ENCODE results near the gene CYTH1. TPM values are rescaled to one million over a fixed set of nuclear protein-coding genes. Genes with fewer than 3 reads are reported as not detected.

The CYTH1 gene, protein sequence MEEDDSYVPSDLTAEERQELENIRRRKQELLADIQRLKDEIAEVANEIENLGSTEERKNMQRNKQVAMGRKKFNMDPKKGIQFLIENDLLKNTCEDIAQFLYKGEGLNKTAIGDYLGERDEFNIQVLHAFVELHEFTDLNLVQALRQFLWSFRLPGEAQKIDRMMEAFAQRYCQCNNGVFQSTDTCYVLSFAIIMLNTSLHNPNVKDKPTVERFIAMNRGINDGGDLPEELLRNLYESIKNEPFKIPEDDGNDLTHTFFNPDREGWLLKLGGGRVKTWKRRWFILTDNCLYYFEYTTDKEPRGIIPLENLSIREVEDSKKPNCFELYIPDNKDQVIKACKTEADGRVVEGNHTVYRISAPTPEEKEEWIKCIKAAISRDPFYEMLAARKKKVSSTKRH
- 10 to 100 TPM; 55.9 to 99.3 (median 82.8) TPM for total RNA-seq

DNA sequence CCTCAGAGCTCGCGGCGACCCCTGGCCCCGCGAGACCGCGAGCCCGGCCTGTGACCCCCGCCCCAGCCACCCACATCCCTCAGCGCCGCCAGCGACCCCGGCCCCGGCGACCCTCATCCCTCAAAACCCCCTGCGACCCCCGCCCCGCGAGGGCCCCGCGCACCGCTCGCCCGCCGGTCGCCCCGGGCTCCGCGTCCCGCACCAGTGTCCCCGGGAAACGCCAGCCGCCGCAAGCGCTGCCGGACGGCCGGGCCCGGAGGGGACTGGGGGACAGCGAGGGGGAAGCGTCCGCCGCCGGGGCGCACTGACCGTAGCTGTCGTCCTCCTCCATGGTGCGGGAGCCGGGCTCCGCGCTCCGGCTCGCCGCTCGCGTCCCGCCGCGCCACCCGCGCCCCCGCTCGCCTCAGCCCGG is at the start of gene CYTH1:
Gene CYTH1 (minus strand): TSS at position 381 of the 412 bp plus-strand sequence. CDS start 50 bp downstream, at position 331.
- Mint-ChIP-seq H3K9me3 (no peaks in the 10 kb centered on the region), H3K4me3 (peak within 1 kb of the TSS; percentile 90), H3K4me1 (ENCODE audit: low read depth) (peaks cover 57% of the 10 kb centered on the region), H3K36me3 (ENCODE audit: insufficient read depth) (no peaks in the 10 kb centered on the region), H3K27me3 (ENCODE audit: low read depth) (no peaks in the 10 kb centered on the region)
- ATAC-seq (peak in 1 of 2 donors; percentile 16), DNase-seq (no peak)

DNA sequence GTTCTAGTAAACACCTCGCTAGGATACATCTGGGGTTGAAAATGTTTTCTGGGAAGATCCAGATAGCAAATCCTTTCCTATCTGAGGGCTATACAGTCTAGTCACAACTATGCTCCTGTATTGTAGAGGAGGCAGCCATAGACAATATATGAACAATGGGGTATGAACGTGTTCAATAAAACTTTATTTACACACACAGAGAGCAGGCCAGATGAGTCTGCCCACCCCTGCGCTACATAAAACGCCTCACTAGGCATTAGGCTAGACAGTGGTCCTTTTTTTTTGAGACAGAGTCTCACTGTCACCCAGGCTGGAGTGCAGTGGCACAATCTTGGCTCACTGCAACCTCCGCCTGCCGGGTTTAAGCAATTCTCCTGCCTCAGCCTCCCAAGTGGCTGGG is 47.4 kb upstream of the CYTH1 start:
- Mint-ChIP-seq H3K36me3 (ENCODE audit: insufficient read depth) (peaks cover 54% of the 10 kb centered on the region), H3K27me3 (ENCODE audit: low read depth) (no peaks in the 10 kb centered on the region), H3K4me3 (no peak overlapping the region), H3K4me1 (ENCODE audit: low read depth) (peaks cover 19% of the 10 kb centered on the region), H3K9me3 (no peaks in the 10 kb centered on the region)
- no peak for ATAC-seq
- DNase-seq = no peak

DNA sequence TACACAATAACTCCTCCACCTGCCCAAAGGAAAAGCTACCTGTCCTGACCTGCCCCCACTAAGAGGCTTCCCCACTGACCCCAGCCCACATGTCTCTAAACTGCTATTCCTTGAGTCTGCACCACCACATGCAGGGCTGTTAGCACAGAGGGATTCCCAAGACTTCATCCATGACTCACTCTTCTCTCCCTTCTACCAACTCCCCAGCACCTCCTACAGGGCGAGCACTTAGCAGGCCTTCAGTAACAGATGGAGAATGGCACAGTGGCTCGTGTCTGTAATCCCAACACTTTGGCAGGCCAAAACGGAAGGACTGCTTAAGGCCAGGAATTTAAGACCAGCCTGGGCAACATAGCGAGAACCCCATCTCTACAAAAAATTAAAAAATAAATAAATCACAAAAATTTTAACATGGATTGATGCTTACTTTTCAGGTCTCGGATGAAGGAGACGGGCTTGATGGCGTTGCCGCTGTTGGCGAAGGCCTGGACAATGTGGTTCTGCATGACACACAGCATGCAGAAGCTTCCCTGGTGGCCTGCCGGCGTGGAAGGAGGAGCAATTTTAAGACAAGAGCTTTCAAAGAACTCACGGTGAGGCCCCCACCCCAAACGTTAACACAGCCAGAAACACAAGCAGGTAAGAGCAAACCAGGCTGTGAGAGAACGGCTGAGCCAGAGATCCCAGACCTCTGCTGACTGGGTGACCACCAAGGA is 46.6 kb upstream of the CYTH1 start:
- H3K4me3 Mint-ChIP-seq = no peak overlapping the region
- DNase-seq = no peak
- H3K9me3 Mint-ChIP-seq = no peaks in the 10 kb centered on the region
- H3K27me3 Mint-ChIP-seq (ENCODE audit: low read depth) = no peaks in the 10 kb centered on the region
- peak; percentile 61 to 75 for ATAC-seq
- peaks cover 60% of the 10 kb centered on the region for H3K36me3 Mint-ChIP-seq (ENCODE audit: insufficient read depth)
- peaks cover 21% of the 10 kb centered on the region for H3K4me1 Mint-ChIP-seq (ENCODE audit: low read depth)

DNA sequence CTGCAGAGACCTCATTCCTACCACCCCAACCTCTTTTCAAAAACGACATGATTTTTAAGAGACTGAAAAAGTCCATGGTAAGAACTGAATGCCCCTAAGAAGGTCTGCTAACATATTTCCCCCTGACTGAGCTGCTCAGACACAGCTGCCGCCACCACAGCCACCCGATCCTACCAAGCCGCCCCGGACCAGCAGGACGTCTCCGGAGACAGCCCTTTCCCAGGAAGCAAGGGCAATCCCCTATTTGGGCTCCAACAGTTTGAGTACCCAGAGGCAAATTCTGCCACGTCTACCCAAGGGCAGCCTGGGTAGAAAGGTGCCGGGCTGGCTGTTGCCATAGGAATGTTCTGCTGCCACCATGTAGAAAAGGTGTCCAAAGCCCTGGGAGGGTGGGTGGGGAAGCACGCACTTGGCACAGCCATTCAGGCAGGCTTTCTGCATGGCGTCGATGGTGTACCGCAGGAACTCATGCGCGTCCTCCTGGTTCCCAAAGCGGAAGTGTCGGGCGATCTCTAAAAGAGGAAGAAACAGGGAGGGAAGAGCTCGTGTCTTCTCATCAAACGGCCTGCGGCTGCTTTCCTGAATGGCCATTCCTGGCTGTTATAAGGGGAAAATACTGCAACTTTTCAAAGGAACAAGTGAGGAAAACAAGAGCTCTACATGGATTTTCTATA is 44.9 kb upstream of the CYTH1 start:
- DNase-seq = no peak
- H3K36me3 Mint-ChIP-seq (ENCODE audit: insufficient read depth) = peaks cover 63% of the 10 kb centered on the region

DNA sequence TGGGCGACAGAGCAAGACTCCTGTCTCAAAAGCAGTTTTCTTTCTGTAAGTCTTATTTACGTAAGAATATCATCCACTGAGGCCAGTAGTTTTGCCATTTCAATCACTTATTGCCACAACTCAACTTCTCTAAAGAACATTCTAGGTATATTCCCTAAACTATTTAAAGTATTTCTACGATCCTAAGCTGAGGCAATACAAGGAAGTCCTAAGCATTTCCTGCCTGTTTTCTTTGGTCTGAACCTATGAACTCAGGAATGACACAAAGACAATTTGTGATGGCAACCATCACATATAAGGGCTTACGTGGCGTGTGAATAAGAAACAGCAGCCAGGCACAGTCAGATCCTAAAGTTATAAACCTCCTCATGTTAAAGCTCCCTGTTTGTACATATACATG is 44.3 kb upstream of the CYTH1 start:
- peaks cover 66% of the 10 kb centered on the region for H3K36me3 Mint-ChIP-seq (ENCODE audit: insufficient read depth)
- DNase-seq (no peak), ATAC-seq (no peak)
- H3K4me3 Mint-ChIP-seq = no peak overlapping the region
- H3K9me3 Mint-ChIP-seq = no peaks in the 10 kb centered on the region
- H3K27me3 Mint-ChIP-seq (ENCODE audit: low read depth) = no peaks in the 10 kb centered on the region
- peaks cover 31% of the 10 kb centered on the region for H3K4me1 Mint-ChIP-seq (ENCODE audit: low read depth)

More for the DNA sequence above, 44.9 kb upstream of the CYTH1 start:
- Mint-ChIP-seq H3K4me3 (no peak overlapping the region), H3K4me1 (ENCODE audit: low read depth) (peaks cover 29% of the 10 kb centered on the region), H3K27me3 (ENCODE audit: low read depth) (no peaks in the 10 kb centered on the region), H3K9me3 (no peaks in the 10 kb centered on the region)
- no peak for ATAC-seq

DNA sequence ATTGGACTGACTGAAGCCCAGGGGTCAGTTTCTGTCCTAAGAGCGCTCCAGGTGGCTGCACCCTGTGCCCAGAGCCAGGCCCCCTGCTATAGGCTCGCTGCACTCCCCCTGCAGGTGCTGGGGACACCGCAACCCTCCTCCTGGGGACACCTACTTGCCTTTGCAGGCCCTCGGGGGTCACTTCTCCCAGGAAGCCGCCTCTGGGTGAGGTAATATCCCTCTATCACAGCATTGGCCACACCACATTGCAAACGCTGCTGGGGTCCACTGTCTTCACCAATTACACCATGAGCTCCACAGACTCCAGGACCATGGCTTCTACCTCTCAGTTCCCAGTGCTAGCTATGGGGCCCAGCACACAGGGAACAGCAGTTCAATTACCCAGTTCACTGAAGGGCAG is 43.6 kb upstream of the CYTH1 start:
- no peak overlapping the region for H3K4me3 Mint-ChIP-seq
- H3K9me3 Mint-ChIP-seq = no peaks in the 10 kb centered on the region
- H3K36me3 Mint-ChIP-seq (ENCODE audit: insufficient read depth) = peaks cover 71% of the 10 kb centered on the region
- H3K4me1 Mint-ChIP-seq (ENCODE audit: low read depth) = peaks cover 34% of the 10 kb centered on the region
- H3K27me3 Mint-ChIP-seq (ENCODE audit: low read depth) = no peaks in the 10 kb centered on the region
- ATAC-seq (no peak), DNase-seq (no peak)

DNA sequence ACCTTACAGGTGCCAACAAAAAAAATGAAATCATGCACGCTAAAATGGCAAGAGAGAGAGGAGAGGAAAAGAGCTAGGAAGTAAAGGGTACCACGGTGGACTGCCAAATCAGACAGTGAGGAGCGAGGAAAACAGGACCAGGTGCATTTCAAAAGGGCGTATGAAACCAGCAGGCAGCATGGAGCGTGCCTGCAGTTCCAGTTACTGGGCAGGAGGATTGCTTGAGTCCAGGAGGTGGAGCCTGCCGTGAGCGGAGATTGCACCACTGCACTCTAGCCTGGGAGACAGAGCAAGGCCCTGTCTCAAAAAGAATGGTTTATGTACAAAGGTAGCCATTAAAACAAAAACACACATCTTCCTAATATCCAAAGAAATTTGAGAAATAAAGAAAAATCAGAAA is 42.2 kb upstream of the CYTH1 start:
- H3K27me3 Mint-ChIP-seq (ENCODE audit: low read depth) = no peaks in the 10 kb centered on the region
- no peak for DNase-seq
- no peaks in the 10 kb centered on the region for H3K9me3 Mint-ChIP-seq
- peaks cover 74% of the 10 kb centered on the region for H3K36me3 Mint-ChIP-seq (ENCODE audit: insufficient read depth)
- ATAC-seq = no peak
- peaks cover 38% of the 10 kb centered on the region for H3K4me1 Mint-ChIP-seq (ENCODE audit: low read depth)
- H3K4me3 Mint-ChIP-seq = no peak overlapping the region

DNA sequence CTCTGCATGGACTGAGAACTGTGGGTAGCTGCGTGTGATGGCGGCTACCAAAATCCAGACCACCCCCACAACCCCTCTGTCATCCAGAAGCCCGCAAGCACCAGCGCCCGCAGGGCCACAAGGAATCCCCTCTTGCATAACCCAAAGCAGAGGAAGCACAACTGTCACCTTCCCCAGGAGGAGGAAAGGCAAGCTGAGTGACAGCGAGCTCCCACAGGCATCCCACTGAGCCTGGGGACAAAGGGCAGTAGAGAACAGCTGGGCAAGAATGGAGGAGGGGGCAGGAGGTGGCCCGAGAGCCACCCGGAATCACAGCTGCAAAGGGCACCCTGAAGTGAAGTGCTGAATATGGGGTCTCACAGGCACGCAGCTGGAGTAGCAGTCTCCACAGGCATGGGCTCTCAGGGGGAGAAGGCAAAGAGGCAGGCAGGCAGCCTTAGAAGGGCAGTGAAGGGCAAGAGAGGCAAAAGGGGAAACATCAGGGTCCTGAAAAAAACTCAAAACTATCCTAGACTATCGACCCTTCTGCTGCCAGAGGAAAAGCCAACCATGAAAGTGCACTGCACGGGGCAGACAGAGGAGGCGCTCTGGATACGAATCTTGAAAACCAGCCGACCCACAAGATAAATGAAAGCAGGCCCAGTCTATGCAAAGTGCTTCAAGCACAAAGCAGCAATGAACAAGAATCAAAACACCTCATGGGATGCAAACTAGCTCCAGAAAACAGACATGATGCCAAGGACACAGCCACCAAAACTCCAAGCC is 41.4 kb upstream of the CYTH1 start:
- no peak for ATAC-seq
- Mint-ChIP-seq H3K4me1 (ENCODE audit: low read depth) (peaks cover 45% of the 10 kb centered on the region), H3K27me3 (ENCODE audit: low read depth) (no peaks in the 10 kb centered on the region), H3K36me3 (ENCODE audit: insufficient read depth) (peaks cover 77% of the 10 kb centered on the region), H3K4me3 (no peak overlapping the region), H3K9me3 (no peaks in the 10 kb centered on the region)
- DNase-seq = no peak

DNA sequence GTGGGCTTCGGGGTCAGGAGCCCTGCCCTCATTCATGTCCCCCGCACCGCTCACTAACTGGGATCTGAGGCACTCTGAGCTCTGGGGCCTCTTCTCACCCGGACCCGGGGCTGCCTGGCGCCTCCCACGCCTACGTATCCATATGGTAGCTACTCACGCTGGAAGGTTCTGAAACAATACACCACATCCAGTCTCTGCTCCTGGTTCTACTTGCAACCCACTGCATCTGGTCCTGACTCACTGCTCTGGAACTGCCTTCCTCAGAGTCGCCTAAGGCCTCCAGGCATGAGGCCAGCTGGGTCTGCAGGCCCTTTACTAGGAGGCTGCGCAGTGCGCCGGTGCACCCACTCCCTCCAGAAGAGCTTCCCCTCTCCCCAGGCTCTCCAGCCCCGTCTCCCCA is 40.5 kb upstream of the CYTH1 start:
- DNase-seq (no peak), ATAC-seq (no peak)
- H3K4me1 Mint-ChIP-seq (ENCODE audit: low read depth) = peaks cover 47% of the 10 kb centered on the region
- no peaks in the 10 kb centered on the region for H3K9me3 Mint-ChIP-seq
- H3K4me3 Mint-ChIP-seq = no peak overlapping the region
- peaks cover 71% of the 10 kb centered on the region for H3K36me3 Mint-ChIP-seq (ENCODE audit: insufficient read depth)
- H3K27me3 Mint-ChIP-seq (ENCODE audit: low read depth) = no peaks in the 10 kb centered on the region

DNA sequence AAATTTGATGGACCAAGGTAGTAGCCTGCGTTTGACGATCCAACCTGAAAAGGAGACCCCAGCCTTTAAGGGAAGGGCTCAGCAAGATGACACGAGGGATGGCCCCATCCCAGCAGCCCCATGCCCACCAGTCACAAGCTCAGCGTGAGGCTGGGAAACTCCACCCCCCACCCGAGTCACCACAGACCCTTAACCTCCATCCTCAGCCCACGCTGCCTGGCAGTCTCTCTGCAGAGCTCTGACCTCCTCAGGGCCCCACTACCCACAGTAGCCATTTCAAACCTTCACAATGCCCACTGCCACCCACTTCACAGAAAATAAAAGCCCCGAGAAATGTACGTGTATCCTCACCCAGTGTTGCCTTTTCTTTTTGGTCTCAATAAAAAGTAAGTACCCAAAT is 39.9 kb upstream of the CYTH1 start:
- ATAC-seq = no peak
- no peaks in the 10 kb centered on the region for H3K27me3 Mint-ChIP-seq (ENCODE audit: low read depth)

DNA sequence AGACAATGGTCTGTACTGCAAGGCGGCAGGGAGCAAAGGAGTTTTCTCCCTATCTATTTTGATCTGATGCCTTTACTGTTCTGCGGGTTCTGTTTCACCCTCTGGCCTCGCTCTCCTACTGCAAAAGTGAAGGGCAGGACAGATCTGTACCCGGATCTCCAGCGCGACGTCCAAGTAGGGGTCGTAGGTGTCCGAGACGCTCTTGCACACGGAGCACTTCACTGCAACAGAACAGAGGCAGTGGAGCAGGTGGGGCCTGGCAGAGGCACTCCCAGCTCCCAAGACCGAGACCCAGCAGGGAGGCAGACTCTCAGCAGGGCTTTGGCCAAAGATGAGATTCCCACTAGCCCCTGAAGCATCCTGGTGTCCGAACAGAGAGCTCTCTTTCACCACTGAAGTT is 38.8 kb upstream of the CYTH1 start:
- H3K36me3 Mint-ChIP-seq (ENCODE audit: insufficient read depth) = peaks cover 75% of the 10 kb centered on the region
- H3K9me3 Mint-ChIP-seq = no peaks in the 10 kb centered on the region
- H3K27me3 Mint-ChIP-seq (ENCODE audit: low read depth) = no peaks in the 10 kb centered on the region
- no peak for ATAC-seq
- H3K4me1 Mint-ChIP-seq (ENCODE audit: low read depth) = peaks cover 58% of the 10 kb centered on the region
- no peak overlapping the region for H3K4me3 Mint-ChIP-seq
- DNase-seq = no peak

More for the DNA sequence above, 39.9 kb upstream of the CYTH1 start:
- H3K9me3 Mint-ChIP-seq = no peaks in the 10 kb centered on the region
- H3K4me3 Mint-ChIP-seq = no peak overlapping the region
- peaks cover 53% of the 10 kb centered on the region for H3K4me1 Mint-ChIP-seq (ENCODE audit: low read depth)
- peaks cover 76% of the 10 kb centered on the region for H3K36me3 Mint-ChIP-seq (ENCODE audit: insufficient read depth)
- DNase-seq = no peak

DNA sequence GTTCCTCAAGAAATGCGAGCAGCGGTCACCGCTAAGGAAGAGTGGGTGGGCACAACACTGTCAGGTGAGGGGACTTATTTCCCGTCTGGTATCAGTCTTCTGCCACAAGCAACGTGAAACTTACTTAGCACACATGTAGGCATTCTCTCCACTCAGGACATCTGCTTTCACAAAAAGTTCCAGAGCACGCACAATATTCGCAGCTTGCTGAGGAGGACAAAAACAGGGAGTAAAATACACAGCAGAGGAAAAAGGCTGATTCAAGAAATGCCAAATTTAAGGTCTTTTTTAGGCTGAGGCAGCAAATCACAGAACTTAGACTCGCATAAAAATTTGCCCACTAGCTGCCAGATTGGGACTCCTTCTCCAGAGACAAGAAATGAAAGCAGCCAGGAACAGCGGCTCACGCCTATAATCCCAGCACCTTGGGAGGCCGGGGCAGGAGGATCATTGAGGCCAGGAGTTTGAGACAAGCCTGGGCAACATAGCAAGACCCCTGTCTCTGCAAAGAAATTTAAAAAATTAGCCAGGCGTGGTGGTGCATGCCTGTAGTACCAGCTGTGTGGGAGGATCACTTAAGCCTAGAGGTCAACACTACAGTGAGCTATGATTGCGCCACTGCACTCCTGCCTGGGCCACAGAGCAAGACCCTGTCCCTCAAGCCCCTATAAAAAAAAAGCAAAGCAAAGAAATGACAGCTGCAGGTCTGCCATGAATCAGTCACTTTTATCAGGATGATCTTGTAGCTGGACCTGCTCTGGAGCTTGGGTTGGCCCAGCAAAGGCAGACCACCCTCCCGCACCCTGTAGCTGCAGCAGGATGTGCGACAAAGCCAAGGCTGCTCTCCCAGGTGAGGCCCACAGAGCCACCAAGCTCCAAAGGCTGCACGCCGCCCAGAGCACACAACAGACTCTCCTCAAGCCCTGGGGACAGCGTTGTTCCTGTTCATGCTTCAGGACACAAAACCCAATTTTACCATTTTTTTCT is 38.0 kb upstream of the CYTH1 start:
- H3K4me1 Mint-ChIP-seq (ENCODE audit: low read depth) = peaks cover 57% of the 10 kb centered on the region
- DNase-seq (no peak), ATAC-seq (no peak)
- peaks cover 75% of the 10 kb centered on the region for H3K36me3 Mint-ChIP-seq (ENCODE audit: insufficient read depth)
- no peaks in the 10 kb centered on the region for H3K27me3 Mint-ChIP-seq (ENCODE audit: low read depth)
- no peaks in the 10 kb centered on the region for H3K9me3 Mint-ChIP-seq
- no peak overlapping the region for H3K4me3 Mint-ChIP-seq

DNA sequence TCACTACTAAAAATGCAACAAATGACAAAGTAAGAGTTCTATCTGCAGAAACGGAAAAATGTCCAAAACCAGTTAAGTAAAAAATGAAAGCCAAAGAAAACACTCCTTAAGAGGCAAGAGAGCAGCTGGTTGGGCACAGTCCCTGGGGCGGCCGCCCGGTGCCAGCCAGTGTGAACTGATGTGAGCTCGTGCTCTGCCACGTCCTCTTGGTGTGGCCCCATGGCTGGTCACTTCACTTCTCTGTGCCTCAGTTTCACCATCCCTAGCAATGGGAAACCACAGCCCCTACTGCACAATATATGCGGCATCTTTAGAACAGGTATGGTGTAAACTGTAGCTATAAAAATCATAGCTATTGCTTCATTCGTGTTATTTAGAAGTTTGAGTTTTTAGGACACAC is 37.3 kb upstream of the CYTH1 start:
- ATAC-seq (no peak), DNase-seq (no peak)
- Mint-ChIP-seq H3K27me3 (ENCODE audit: low read depth) (no peaks in the 10 kb centered on the region), H3K9me3 (no peaks in the 10 kb centered on the region), H3K36me3 (ENCODE audit: insufficient read depth) (peaks cover 69% of the 10 kb centered on the region), H3K4me3 (peak overlapping the region; percentile 16), H3K4me1 (ENCODE audit: low read depth) (peaks cover 52% of the 10 kb centered on the region)

All from activated T-cell treated with anti-CD3 and anti-CD28 coated beads, Interleukin-2, amount 50 U/mL, for 4 hours (primary cell).